Measurements from ENCODE around the gene CACNA1B. TPM values are rescaled to one million over a fixed set of nuclear protein-coding genes. Genes with fewer than 3 reads are reported as not detected.

CACNA1B gene
- polyA plus RNA-seq, 1 experiment: 0.01 TPM

DNA sequence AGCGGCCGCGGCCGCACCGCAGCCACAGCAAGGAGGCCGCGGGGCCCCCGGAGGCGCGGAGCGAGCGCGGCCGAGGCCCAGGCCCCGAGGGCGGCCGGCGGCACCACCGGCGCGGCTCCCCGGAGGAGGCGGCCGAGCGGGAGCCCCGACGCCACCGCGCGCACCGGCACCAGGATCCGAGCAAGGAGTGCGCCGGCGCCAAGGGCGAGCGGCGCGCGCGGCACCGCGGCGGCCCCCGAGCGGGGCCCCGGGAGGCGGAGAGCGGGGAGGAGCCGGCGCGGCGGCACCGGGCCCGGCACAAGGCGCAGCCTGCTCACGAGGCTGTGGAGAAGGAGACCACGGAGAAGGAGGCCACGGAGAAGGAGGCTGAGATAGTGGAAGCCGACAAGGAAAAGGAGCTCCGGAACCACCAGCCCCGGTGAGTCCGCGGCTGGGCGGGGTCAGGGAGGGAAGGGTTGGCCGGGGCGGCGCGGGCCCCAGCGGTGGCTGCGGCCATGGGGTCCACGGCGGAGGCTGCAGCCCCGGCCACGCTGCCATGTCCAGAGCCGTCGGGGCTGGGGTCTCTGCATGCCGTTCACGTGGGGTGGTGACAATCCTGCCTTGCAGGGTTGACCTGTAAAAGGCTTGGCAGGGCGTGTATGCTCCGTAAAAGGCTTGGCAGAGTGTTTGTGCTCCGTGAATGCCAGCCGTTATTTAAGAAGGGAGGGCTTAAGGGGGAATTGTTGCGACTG, 146.0 kb downstream of the CACNA1B start:
- DNase-seq (ENCODE audit: low read depth): no peak
- TF ChIP-seq, protein P1, sequence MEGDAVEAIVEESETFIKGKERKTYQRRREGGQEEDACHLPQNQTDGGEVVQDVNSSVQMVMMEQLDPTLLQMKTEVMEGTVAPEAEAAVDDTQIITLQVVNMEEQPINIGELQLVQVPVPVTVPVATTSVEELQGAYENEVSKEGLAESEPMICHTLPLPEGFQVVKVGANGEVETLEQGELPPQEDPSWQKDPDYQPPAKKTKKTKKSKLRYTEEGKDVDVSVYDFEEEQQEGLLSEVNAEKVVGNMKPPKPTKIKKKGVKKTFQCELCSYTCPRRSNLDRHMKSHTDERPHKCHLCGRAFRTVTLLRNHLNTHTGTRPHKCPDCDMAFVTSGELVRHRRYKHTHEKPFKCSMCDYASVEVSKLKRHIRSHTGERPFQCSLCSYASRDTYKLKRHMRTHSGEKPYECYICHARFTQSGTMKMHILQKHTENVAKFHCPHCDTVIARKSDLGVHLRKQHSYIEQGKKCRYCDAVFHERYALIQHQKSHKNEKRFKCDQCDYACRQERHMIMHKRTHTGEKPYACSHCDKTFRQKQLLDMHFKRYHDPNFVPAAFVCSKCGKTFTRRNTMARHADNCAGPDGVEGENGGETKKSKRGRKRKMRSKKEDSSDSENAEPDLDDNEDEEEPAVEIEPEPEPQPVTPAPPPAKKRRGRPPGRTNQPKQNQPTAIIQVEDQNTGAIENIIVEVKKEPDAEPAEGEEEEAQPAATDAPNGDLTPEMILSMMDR (IDR thresholded peaks at IDR 0.05; ENCODE audit: insufficient read depth, low read depth, low read length): no peak
- Histone ChIP-seq H3K36me3 (ENCODE audit: control insufficient read depth, insufficient read depth, low read length) (no peaks in the 10 kb centered on the region), H3K4me3 (ENCODE audit: low read depth, low read length) (no peak overlapping the region), H3K27me3 (ENCODE audit: control insufficient read depth, insufficient read depth, low read length) (peaks cover 2% of the 10 kb centered on the region; the same call in 1 of the 2 replicates)
- ChIA-PET CTCF (no interaction called here), POLR2A (no interaction called here)

DNA sequence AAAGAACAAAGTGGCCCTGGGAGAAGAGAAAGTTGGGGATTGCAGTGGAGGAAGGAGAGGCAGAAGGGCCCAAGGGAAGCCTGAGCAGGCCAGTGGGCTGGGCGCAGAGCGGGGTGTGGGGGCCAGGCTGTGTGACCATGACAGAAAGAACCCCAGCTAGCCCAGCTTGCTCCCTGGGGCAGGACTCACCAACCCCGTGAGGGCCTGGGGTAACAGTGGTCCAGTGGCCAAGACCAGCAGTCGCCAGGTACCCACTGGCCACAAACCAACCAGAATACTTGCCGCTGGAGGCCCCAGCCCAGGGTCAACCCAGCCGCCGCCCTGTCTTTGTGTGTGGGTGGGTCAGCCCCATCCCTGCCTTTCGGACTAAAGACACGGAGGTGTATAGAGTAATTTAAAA, 146.5 kb downstream of the CACNA1B start:
- H3K27me3 ChIP-seq (ENCODE audit: control insufficient read depth, insufficient read depth, low read length): peaks cover 2% of the 10 kb centered on the region; the same call in 1 of the 2 replicates
- CTCF ChIA-PET: no interaction called here
- H3K36me3 ChIP-seq (ENCODE audit: control insufficient read depth, insufficient read depth, low read length): no peaks in the 10 kb centered on the region
- TF ChIP-seq, protein P1 (IDR thresholded peaks at IDR 0.05; ENCODE audit: insufficient read depth, low read depth, low read length): no peak
- POLR2A ChIA-PET: no interaction called here
- H3K4me3 ChIP-seq (ENCODE audit: low read depth, low read length): no peak overlapping the region
- DNase-seq (ENCODE audit: low read depth): no peak

DNA sequence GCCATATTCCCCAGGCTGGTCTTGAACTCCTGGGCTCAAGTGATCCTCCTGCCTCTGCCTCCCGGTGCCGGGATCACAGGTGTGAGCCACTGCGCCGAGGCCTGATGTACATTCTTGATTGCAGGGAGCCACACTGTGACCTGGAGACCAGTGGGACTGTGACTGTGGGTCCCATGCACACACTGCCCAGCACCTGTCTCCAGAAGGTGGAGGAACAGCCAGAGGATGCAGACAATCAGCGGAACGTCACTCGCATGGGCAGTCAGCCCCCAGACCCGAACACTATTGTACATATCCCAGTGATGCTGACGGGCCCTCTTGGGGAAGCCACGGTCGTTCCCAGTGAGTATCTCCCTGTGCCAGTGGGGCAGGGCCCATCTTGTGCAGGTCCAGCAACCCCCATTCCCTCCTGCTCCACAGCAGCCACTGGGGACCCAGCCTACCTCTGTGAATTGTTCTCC, 147.3 kb downstream of the CACNA1B start:
- H3K27me3 ChIP-seq (ENCODE audit: control insufficient read depth, insufficient read depth, low read length): peaks cover 2% of the 10 kb centered on the region; the same call in 1 of the 2 replicates
- ChIA-PET CTCF (no interaction called here), POLR2A (no interaction called here)
- H3K4me3 ChIP-seq (ENCODE audit: low read depth, low read length): no peak overlapping the region
- no peak for DNase-seq (ENCODE audit: low read depth)
- H3K36me3 ChIP-seq (ENCODE audit: control insufficient read depth, insufficient read depth, low read length): no peaks in the 10 kb centered on the region
- TF ChIP-seq, protein P1 (IDR thresholded peaks at IDR 0.05; ENCODE audit: insufficient read depth, low read depth, low read length): no peak

DNA sequence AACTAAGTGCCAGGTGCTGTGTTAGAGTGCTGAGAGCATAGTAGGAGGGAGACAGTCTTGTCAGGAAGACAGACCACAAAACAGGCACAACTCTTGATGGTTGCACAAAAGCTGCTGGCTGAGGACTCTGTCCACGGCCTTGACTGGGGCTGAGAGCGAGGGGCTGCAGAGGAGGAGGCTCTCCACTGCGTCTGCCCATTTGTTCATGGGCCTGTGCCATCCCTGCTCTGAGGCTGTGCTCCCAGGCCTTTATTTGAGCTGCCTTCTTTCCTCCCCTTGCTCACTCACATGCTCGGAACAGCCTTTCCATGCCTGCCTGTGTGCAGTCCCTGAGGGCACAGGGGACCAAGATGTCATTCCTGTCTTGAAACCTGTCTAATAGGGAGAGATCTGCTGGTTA, 147.8 kb downstream of the CACNA1B start:
- CTCF ChIA-PET: no interaction called here
- Histone ChIP-seq H3K27me3 (ENCODE audit: control insufficient read depth, insufficient read depth, low read length) (peaks cover 2% of the 10 kb centered on the region; the same call in 1 of the 2 replicates), H3K4me3 (ENCODE audit: low read depth, low read length) (no peak overlapping the region), H3K36me3 (ENCODE audit: control insufficient read depth, insufficient read depth, low read length) (no peaks in the 10 kb centered on the region)
- POLR2A ChIA-PET: no interaction called here
- TF ChIP-seq, protein P1 (IDR thresholded peaks at IDR 0.05; ENCODE audit: insufficient read depth, low read depth, low read length): no peak
- no peak for DNase-seq (ENCODE audit: low read depth)

DNA sequence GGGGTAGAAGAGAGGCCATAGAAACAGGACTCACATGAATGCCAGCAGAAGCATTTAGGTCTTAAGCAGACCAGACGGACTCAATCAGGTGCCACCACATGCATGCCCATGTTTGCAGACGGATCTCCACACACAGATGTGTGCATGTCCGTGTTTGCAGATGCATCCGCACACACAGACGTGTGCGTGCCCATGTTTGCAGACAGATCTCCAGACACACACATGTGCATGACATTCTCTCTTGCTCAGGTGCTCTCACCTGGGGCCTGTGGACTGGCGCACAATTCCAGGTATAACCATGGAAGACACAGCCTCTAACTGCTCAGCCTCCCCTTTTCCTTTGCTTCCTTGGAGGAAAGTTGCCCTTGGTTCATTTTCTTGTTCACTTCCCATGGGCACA, 148.3 kb downstream of the CACNA1B start:
- TF ChIP-seq, protein P1 (IDR thresholded peaks at IDR 0.05; ENCODE audit: insufficient read depth, low read depth, low read length): no peak
- no peaks in the 10 kb centered on the region for H3K36me3 ChIP-seq (ENCODE audit: control insufficient read depth, insufficient read depth, low read length)
- POLR2A ChIA-PET: no interaction called here
- DNase-seq (ENCODE audit: low read depth): no peak
- CTCF ChIA-PET: no interaction called here
- H3K4me3 ChIP-seq (ENCODE audit: low read depth, low read length): no peak overlapping the region
- peaks cover 2% of the 10 kb centered on the region; the same call in 1 of the 2 replicates for H3K27me3 ChIP-seq (ENCODE audit: control insufficient read depth, insufficient read depth, low read length)
